Stimulated activated CD4-positive, alpha-beta T cell treated with anti-CD3 and anti-CD28 coated beads, Interleukin-1b, Interleukin-23, amount 100 ng/mL, for 4 hours (primary cell): ENCODE measurements around the gene SLIT3.

ENCODE experiments used
- DNase-seq, 2 donors: peaks; one replicate each; pipeline ENCODE4 v3.0.0-alpha.2; 2020; ENCODE audit warnings: low read depth in 2 of 2

Gene SLIT3

DNA sequence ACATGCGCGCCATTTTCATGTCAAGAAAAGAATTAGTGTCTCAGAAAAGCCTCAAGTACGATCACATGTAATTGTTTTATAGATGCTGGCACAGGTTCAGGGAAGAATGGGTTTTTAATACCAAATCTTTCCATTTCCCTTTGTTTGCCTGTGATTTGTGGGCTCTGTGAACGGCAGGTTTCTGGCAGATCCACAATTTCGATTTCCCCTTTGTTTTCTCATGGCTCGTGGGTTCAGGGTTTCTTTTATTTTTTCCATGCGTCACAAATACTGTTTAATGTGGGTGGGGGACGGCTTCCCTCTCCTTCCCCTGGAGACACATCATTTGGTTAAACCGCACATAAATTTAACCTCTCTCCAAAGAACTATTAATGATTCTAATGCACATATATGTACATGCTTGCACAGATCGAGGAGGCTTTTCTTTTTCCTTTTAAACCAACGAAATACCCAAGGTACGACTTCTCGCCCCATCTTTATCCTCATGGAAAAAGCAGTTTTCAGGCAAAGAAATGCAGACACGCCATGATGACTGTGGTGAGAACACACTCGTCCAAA, 195.9 kb downstream of the SLIT3 start:
- DNase-seq, result no peak

DNA sequence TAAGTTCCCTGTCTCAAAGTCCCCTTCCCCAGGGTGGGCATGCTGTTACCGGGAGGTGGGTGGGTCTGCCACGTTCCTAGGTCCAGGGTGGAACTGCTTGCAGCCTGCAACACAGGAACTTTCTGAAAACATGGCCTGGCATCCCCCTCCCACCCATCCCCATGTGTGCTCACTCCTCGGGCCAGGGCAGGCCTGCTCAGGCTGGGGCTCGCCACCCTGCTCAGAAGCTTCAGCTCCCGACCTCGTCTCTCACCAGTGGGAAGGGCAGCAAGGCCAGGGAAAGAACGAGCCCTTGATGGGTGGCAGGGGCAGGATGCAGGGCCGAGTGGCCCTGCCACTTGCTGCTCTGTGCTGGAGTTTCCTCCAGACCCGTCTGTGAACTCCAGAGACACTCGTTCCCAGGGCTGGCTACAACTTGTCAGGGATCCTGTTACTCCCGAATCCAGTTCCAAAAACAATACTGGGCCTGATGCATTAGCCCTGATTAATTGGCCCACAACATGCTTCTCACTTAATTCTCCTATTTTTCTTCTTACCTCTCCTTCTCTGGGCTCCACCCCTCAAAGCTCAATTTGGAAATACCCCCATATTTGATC, 197.3 kb downstream of the SLIT3 start:
- no peak for DNase-seq

DNA sequence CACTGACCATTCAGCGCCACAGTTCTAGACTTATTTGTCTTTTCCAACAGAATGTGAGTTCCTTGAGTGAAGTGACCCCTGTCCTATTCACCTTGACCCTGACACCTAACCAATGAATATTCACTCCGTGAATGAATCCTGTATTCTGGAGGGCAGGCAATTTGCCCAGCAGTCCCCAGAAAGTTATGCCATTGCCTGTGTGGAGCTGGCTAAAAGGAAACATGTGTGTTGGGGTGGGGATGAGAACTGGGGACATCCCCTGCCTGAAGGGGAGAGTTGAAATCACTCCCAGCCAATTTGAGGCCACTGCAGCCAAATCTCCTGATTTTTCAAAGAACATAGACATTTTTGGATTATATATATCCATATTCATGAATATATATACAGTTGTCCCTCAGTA, 199.0 kb downstream of the SLIT3 start:
- no peak for DNase-seq

DNA sequence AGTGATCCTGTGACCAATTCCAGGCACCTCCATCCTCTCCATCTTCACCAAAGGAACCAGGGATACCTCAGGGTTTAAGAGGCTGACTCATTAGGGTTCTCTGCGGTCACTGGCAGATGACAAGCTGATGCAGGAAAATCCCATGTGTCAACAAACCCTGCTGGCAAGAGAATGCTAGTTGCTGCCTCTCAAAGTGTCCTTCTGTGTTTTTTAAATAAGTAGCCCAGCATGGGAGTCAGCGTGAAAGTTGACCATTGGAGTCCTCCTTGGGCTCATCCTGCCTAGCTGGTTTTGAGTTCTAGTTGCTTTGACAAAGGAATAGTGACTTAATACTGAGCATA, 200.2 kb downstream of the SLIT3 start:
- DNase-seq, result no peak

DNA sequence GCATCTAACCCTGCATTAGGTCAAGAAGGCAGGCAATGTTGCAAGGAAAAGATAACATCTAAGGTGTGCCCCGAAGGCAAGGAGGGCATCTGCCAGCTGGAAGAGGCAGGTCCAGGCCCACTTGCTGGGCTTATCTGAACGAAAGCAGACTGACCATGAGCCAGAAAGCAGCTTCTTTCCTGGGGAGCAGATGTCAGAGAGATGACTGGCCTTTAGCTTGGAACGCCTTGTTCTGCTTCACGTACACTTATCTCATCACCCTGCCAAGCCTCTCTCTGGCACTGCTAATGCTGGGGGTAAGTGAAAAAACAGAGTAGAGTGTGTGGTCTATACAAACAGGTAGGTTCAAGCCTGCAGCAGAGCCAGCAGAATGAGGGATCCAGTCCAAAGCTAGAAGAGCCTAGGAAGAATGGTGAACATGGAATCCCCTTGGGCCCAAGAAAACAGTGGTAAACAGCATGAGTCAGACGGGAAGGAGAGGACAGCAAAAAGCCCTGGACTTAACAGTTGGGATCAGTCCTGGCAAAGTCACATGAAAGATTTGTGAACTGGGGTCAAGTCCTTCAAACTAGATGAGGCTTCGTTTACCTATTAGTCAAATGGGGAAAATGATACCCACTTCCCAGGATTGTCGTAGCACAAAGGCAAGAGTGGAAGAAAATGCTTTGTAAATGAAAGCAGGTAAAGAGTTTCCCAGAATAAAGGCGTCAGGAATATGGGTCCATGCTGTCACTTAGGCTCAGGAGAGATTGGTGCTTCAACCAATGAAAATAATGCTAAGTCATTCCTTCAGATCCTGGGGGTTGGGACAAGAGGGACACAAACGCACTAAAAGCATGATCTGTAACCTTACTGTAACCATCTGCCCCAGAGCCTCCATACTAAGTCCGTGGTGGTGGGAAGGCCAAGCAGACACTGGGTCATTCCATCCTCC, 200.9 kb downstream of the SLIT3 start:
- DNase-seq, result no peak

DNA sequence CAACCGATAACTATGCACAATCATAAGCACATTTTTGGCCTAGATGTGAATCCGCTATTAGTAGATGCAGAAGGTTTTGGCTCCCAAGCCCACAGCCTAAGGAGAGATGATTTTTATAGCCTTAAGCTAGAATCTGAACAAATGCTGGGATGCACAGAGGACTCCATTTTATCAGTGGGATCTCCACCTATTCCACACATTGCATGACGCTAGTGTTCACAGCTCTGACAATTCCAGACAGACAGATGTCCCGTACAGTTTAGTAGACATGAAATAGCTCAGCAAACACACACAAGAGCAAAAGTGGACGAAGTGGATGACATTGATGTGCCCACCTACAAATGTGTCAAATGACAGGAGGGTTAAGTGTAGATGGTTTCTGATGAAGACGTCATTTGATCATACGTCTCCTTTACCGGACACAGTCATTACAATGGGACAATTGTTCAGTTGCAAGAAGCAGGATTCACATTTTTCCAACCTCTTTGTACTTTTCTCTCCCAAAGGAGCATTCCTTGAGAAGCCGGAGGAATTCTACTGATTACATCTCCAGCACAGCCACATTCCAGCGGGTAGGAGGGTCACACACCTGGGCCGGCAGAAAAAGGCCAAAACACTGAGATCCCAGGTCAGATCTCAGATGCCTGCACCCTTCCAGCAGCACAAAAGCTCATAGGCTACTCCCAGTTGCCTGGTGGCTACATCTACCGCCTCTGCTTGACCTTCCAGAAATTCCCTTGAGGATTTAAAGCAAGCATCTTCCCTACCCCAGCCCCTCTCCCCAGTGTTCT, 202.4 kb downstream of the SLIT3 start:
- DNase-seq, result no peak

DNA sequence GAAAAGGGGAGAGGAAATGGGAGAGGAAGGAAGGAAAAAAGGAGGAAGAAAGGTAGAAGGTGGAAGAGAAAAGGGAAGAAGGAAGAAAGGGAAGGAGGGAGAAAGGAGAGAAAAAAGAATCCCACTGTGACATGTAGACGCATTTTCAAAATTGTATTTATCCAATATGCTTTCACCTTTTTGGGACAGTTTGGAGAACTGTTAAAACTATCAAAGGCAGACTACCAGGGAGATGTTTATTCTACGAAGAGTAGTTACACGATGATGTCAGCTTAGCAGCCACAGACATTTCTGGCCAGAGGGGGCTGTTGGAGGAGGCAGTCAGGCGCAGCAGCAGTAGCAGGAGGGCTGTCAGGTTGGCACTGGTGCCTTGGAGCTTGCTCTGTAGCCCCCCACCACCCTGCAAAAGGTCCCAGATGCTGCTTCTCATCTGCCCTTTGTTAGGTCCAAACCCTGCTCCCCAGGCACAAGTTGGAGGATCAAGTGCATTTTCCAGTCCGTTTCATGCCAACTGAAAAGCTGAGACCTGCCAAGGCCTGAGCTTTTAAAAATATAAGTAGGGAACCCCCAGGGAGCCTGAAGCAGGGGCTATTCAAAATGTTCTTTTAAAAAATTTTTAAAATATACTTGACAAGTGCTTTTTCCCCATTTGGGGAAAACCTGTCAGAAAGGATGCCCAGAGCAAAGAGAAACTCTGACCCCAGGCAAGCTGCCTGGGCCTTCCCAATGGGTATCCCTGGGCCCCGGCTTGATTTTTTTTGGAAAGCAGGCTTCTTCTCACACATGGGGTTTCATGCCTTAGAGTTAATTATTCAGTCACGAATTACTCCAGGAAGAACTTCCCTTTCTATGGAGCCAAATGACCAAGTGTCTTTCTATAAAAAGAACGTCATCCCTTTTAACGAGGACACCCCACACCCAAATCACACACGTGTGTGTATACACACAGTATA, 203.3 kb downstream of the SLIT3 start:
- no peak for DNase-seq

DNA sequence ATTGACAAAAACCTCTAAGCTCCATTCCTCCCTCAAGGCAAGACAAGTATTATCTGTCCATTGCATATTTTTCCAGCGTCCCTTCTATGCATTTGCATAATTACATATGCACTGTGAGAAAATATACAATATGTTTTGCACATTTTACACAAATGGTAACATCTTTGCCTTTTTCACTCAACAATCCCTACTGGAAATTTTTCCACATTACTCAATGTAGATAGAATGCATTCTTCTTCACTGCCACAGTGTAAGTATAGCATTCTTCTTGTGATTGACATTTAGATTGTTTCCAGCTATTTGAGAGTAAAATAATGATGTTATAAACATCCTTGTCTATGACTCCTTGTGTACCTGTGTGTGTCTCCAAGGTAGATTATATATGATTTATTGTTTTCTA, 205.0 kb downstream of the SLIT3 start:
- DNase-seq, result no peak

DNA sequence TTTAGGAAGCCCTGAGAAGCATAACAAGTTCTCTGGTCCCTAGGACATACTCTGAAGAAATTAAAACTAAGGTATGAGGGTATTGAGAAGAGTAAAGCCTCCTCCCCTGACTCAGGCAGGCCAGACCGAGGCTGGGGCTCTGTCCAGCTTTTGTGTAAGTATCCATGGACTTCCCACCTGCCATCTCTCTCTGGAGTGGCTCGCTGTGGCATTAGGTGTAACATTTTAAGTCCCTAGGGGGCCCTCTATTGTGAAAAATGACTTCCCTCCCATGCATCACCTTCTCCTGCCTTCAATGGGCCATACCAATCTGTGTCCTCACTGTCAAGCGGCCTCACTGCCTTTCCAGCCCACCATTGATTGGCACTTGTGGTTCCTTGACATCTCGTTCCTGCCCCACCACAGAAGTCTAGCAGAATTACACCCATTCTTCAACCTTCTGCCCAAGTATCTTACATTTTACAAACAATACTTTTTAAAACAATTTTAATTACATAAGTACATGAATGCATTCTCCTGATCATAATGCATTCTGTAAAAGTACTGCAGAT, 205.5 kb downstream of the SLIT3 start:
- DNase-seq, result no peak

DNA sequence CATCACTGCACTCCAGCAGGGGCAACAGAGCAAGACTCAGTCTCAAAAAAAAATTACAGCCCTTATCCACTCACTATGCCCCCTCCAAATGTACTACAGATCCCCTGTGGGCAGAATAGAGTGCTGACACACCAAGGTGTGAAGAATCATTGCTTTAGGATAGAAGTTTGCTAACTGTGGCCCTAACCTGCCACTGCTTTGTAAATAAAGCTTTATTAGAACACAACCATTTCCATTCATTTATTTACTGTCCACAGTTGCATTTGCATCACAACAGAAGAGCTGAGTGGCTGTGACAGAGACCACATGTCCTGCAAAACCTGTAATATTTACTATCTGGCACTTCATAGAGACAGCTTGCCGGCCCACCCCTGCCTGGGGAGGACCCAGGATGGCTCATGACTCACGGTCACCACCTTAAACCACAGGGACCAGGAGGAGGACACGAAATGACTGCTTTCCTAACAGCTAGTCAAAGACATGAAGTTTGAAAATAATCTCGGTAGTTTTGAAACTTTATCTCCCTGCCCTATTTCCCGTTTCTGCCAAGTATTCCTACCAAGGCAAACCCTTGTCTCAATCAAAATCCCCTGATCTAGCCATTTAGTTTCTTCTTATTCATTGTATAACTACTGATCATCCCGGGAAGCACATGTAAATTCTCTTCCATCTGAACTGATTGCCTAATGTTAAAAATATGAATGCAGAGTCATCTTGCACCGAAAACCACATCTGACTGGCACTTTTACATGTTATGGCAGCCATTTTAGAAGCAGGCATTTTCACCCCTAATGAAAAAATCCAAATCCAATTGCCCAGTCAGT, 206.1 kb downstream of the SLIT3 start:
- no peak for DNase-seq

DNA sequence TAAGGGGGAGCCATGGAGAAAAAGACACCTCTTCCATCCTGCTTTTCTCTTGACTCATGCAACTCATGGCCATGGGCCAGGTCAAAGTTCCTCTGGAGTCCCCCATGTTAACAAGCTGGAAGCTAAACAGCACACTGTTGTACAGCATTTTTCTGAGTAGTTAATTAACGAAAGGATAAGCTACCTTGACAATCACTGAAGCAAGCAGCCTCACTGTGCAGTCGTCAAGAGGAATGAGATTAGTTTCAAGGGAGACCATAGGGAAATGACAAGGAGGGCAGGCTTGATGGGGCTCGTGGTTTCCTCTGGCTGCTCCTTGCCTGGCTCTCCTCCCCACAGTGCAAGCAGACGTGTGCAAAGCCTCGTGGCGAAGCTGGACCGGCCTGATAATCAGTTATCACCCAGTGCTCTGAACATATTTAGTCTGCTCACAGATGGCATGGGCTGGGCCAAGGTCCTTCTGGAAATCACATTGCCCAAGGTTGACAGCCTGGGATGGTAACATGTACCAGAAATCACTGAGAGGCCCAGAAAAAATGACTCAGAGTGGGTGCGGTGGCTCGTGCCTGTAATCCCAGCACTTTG, 209.5 kb downstream of the SLIT3 start:
- DNase-seq, result no peak

DNA sequence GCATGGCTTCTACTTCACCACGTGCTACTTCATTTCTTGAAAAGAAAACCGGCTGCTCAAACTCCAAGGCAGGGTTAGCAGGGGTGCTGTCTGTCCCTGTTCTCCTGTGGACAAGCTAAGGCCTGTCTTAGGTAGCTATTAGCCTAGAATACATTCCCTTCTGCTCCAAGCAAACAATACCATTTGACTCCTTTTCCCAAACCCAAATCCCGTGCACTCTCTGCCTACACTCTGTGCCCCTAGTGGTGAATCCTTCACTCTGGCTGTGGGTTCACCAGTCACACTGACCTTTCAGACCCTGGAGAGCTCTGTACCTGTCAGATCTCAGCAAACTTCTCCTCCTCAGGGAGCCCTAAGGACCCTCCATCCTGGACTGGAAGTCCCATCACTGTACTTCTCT, 211.6 kb downstream of the SLIT3 start:
- DNase-seq, result no peak

DNA sequence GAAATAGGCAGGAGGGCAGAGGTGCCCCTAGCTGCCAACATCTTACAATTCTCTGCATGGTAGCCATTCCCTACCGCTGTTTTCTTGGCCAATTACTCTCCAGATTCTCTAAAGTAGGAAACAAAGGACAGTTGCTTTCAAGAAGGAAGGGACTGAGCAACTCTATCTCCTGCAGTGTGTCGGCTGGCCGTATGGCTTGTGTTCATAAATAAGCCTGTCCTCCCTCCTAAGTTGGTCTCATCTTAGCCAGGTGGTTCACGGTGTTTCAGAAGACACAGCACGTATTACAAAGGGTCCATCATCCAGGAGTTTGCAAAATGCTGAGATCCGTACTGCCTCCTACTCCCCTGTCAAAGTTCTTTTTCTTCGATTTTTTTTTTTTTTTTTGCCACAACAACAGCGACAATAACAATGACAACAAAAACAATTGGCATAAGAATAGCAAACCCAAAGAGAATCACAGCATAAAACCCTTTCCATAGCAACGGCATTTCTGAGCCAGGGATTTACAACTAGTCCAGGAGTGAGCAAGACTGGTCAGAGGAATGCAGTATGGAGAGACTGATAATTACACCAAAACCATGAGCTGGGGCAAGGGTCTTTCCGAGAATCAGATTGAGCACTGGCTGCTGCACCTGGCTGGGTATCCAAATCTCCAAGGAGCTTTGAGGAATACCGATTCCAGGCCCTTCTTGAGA, 212.8 kb downstream of the SLIT3 start:
- DNase-seq, result no peak

DNA sequence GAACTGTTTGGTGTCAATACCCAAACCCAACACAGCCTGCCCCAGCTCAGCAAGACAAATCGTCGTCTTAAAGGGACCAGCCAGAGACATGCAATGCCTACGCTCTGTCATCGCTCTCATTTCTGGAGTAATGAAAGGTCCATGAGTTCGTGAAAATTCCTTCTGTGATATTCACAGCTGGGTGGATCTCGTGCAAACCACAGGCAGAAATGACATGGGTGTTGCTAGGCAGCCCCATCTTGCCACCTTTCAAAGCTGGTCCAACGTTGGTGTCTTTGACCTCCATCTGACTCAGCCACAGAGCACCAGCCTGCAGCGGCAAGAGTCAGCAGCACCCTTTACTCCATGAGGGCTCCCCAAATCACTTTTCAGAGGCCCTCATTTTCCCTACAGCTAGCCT, 215.3 kb downstream of the SLIT3 start:
- DNase-seq, result no peak

DNA sequence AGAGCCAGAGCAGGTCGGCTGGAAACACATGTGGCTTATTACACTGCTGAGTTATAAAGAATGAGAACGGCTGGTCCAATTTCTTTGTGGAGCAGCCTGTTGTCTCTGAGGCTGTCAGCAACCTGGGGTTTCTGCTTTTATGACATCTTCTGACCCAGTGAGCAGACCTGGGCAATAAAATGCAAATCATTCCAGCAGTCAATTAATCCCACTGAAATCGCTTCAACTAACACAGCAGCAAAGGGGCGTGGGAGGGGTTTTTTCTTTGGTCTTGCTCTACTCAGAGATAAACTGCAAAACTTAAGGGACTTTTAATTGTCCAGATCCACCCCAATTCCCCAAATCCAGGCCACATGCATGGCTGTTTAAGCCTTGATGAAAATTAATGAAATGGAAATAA, 215.7 kb downstream of the SLIT3 start:
- DNase-seq, result no peak

DNA sequence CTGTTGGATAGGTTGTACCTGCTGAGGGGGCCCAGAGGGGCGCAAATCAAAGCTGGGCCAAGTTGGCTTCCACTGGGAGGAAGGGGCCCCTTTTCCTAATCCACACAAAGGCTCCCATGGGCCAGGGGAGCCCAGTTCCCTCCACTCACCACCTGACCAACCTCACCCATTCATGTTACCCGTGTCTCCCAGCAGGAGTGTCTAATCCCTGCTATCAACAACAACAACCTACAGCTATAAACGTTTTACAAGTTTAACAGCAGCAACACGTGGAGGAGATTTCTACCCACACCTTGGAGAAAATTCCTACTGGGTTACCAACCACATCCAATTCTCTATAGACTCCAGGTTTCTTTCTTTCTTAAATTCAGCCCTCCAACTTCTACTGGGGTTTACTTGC, 216.2 kb downstream of the SLIT3 start:
- no peak for DNase-seq

DNA sequence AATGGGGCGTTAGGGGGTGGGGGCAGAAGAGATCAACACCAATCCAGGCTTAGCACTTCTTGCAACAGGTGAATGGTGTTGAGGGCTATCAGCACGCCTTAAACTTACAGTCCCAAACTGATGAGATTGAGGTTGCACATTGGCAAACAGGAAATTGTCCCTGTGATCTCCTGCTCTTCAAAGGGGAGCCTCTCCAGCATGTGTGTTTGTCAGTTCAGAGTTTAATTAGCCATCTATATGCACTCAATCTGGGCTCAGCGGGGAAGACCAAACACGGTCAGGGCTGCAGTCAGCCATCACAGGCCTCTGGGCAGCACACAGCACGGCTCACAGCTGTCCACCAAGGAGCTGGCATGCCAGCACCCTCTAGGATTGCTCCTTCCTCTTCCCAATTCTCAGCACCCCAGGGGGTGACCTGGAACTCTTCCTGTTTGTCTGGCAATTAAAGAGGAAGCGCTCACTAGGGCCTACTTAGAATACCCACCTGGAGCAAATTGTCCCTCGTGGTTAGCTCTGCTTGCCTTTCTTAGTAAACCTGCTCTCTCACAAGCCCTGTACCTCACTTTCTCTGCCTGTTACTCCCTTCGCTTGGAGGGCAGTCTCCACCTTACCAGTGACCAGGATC, 217.4 kb downstream of the SLIT3 start:
- DNase-seq, result no peak

DNA sequence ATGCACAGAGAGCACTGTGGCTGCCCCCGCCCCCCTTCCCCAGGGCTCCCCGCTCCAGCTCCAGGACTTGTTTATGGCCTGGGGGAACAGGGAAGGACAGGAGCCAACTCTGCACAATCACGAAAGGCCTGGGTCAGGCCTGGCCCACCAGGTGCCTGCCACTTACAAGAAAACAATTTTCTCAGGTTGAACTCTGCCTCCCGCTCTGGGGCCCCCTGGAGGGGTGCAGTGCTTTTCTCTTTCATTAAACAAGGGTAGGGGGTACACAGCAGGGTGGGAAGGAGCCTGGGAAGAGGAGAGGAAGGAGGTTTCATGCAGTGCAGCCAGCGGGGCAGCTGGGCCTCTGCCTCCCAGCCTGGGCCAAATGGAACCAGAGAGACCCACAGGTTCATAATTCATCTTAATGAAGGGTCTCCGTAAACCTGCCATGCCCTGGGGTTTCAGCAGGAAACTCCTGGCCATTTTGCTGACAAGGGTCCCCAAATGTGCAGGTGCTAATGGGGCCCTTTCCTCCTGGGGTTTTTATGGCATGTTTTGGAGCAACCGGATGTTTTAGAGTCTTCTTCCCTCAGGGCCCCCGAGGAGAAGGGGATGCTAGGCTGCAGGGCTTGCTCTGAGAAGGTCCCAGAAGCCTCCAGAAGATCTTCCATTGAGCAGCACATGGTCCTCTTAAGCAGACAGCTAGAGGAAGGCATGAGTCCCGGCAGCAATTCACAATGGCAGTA, 219.8 kb downstream of the SLIT3 start:
- no peak for DNase-seq
